Stimulated activated CD4-positive, alpha-beta T cell treated with anti-CD3 and anti-CD28 coated beads, Interleukin-1b, Interleukin-23, amount 100 ng/mL, for 4 hours (primary cell): ENCODE measurements around the gene C20orf173.
"Not testable (repeated sequence)": the region's sequence is repeated elsewhere in the genome, so short reads cannot be mapped to it uniquely, and the experiment has no call there.

Experiments
- DNase-seq, 2 donors: peaks; one replicate each; pipeline ENCODE4 v3.0.0-alpha.2; 2020; ENCODE audit warnings: low read depth in 2 of 2

C20orf173 gene

GRCh38 chr20:35529552-35529951, at the start of gene C20orf173:
C20orf173 (minus strand) TSS chr20:35529652; CDS start chr20:35529373, 279 bp downstream.
- no peak for DNase-seq

- DNase-seq = no peak
These were observed 49.7 kb upstream of the C20orf173 start for GRCh38 chr20:35579196-35579595.

GRCh38 chr20:35578469-35578868, 49.0 kb upstream of the C20orf173 start:
- DNase-seq = no peak

GRCh38 chr20:35576816-35577215, 47.4 kb upstream of the C20orf173 start:
- DNase-seq = no peak

GRCh38 chr20:35575958-35576357, 46.5 kb upstream of the C20orf173 start:
- no peak for DNase-seq

- DNase-seq = no peak
These were observed 43.4 kb upstream of the C20orf173 start for GRCh38 chr20:35572838-35573237.

- DNase-seq = no peak
These were observed 42.1 kb upstream of the C20orf173 start for GRCh38 chr20:35571555-35571954.

GRCh38 chr20:35568645-35569044, 39.2 kb upstream of the C20orf173 start:
- DNase-seq = no peak

- no peak for DNase-seq
These were observed 35.5 kb upstream of the C20orf173 start for GRCh38 chr20:35564905-35565304.

- DNase-seq = no peak
These were observed 34.4 kb upstream of the C20orf173 start for GRCh38 chr20:35563834-35564233.

- DNase-seq = no peak
These were observed 33.2 kb upstream of the C20orf173 start for GRCh38 chr20:35562541-35563110.

- no peak for DNase-seq
These were observed 32.2 kb upstream of the C20orf173 start for GRCh38 chr20:35561671-35562070.

- no peak for DNase-seq
These were observed 31.8 kb upstream of the C20orf173 start for GRCh38 chr20:35561268-35561667.

- no peak for DNase-seq
These were observed 31.1 kb upstream of the C20orf173 start for GRCh38 chr20:35560541-35560940.

GRCh38 chr20:35560105-35560511, 30.7 kb upstream of the C20orf173 start:
- DNase-seq = no peak

- DNase-seq = no peak
These were observed 29.7 kb upstream of the C20orf173 start for GRCh38 chr20:35559042-35559693.

GRCh38 chr20:35558451-35558850, 29.0 kb upstream of the C20orf173 start:
- no peak for DNase-seq

GRCh38 chr20:35556871-35557270, 27.4 kb upstream of the C20orf173 start:
- no peak for DNase-seq

GRCh38 chr20:35555951-35556645, 26.6 kb upstream of the C20orf173 start:
- no peak for DNase-seq

GRCh38 chr20:35555461-35555860, 26.0 kb upstream of the C20orf173 start:
- not testable (repeated sequence) for DNase-seq

GRCh38 chr20:35552914-35553313, 23.5 kb upstream of the C20orf173 start:
- DNase-seq = no peak

- DNase-seq = no peak
These were observed 22.1 kb upstream of the C20orf173 start for GRCh38 chr20:35551503-35551902.

- no peak for DNase-seq
These were observed 17.9 kb upstream of the C20orf173 start for GRCh38 chr20:35547329-35547728.
